ENCODE measurements around the gene RNF40. TPM values are rescaled to one million over a fixed set of nuclear protein-coding genes. Genes with fewer than 3 reads are reported as not detected.

The RNF40 gene
- total RNA-seq, 1 experiment from 2014 or later, result 57.9 TPM

DNA sequence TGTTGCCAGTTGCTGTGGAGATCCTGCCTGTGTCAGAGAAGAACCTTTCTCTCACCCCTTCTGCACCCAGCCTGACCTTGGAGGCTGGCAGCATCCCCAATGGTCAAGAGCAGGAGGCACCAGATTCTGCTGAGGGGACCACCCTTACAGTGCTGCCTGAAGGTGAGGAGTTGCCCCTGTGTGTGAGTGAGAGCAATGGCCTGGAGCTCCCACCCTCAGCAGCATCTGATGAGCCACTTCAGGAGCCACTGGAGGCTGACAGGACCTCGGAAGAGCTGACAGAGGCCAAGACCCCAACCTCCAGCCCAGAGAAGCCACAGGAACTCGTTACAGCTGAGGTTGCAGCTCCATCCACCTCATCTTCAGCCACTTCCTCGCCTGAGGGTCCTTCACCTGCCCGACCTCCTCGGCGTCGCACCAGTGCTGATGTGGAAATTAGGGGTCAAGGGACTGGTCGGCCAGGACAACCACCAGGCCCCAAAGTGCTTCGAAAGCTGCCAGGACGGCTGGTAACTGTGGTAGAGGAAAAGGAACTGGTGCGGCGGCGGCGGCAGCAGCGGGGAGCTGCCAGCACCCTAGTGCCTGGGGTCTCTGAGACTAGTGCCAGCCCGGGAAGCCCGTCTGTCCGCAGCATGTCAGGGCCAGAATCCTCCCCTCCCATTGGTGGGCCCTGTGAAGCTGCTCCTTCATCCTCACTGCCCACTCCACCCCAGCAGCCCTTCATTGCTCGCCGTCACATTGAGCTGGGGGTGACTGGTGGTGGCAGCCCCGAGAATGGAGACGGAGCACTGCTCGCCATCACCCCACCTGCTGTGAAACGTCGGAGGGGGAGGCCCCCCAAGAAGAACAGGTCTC, 24.1 kb upstream of the RNF40 start:
- Histone ChIP-seq H2AFZ (ENCODE audit: low read length) (no peak overlapping the region), H3K27ac (ENCODE audit: low read length) (no peak overlapping the region), H3K27me3 (ENCODE audit: low read length) (no peaks in the 10 kb centered on the region), H3K4me1 (ENCODE audit: low read length) (no peaks in the 10 kb centered on the region), H3K36me3 (ENCODE audit: insufficient read depth, low read length) (peaks cover 32% of the 10 kb centered on the region), H3K9ac (ENCODE audit: low read length) (no peak overlapping the region), H3K79me2 (ENCODE audit: low read length) (no peaks in the 10 kb centered on the region), H4K20me1 (ENCODE audit: insufficient read depth, low read depth, low read length) (0 out of 2 replicates have a peak, but pooled peaks cover 4% of the 10 kb centered on the region), H3K4me3 (ENCODE audit: low read length) (no peak overlapping the region), H3K4me2 (ENCODE audit: low read depth, low read length, poor library complexity, severe bottlenecking) (no peak overlapping the region), H3K9me2 (replicated peaks; ENCODE audit: insufficient read depth, low read length) (no peaks in the 10 kb centered on the region), H3K9me3 (ENCODE audit: low read length) (no peaks in the 10 kb centered on the region)
- no peak for DNase-seq

GRCh38 chr16:30738984-30739951, 22.9 kb upstream of the RNF40 start:
- Histone ChIP-seq H3K4me3 (ENCODE audit: low read length) (no peak overlapping the region), H3K9ac (ENCODE audit: low read length) (no peak overlapping the region), H3K79me2 (ENCODE audit: low read length) (no peaks in the 10 kb centered on the region), H3K27ac (ENCODE audit: low read length) (no peak overlapping the region), H3K27me3 (ENCODE audit: low read length) (no peaks in the 10 kb centered on the region), H4K20me1 (ENCODE audit: insufficient read depth, low read depth, low read length) (0 out of 2 replicates have a peak, but pooled peaks cover 4% of the 10 kb centered on the region), H3K9me2 (replicated peaks; ENCODE audit: insufficient read depth, low read length) (no peaks in the 10 kb centered on the region), H3K4me1 (ENCODE audit: low read length) (no peaks in the 10 kb centered on the region), H3K4me2 (ENCODE audit: low read depth, low read length, poor library complexity, severe bottlenecking) (no peak overlapping the region), H3K9me3 (ENCODE audit: low read length) (no peaks in the 10 kb centered on the region), H3K36me3 (ENCODE audit: insufficient read depth, low read length) (peaks cover 25% of the 10 kb centered on the region), H2AFZ (ENCODE audit: low read length) (no peak overlapping the region)
- no peak for DNase-seq

GRCh38 chr16:30740364-30741251, 21.5 kb upstream of the RNF40 start:
- 0 out of 2 replicates have a peak, but pooled peaks cover 4% of the 10 kb centered on the region for H4K20me1 ChIP-seq (ENCODE audit: insufficient read depth, low read depth, low read length)
- no peaks in the 10 kb centered on the region for H3K9me2 ChIP-seq (replicated peaks; ENCODE audit: insufficient read depth, low read length)
- peaks cover 23% of the 10 kb centered on the region for H3K36me3 ChIP-seq (ENCODE audit: insufficient read depth, low read length)
- H3K27ac ChIP-seq (ENCODE audit: low read length), result no peak overlapping the region
- no peak overlapping the region for H2AFZ ChIP-seq (ENCODE audit: low read length)
- no peak for DNase-seq
- H3K4me2 ChIP-seq (ENCODE audit: low read depth, low read length, poor library complexity, severe bottlenecking), result no peak overlapping the region
- H3K9ac ChIP-seq (ENCODE audit: low read length), result no peak overlapping the region
- no peaks in the 10 kb centered on the region for H3K27me3 ChIP-seq (ENCODE audit: low read length)
- H3K9me3 ChIP-seq (ENCODE audit: low read length), result no peaks in the 10 kb centered on the region
- no peaks in the 10 kb centered on the region for H3K79me2 ChIP-seq (ENCODE audit: low read length)
- H3K4me3 ChIP-seq (ENCODE audit: low read length), result no peak overlapping the region
- H3K4me1 ChIP-seq (ENCODE audit: low read length), result no peaks in the 10 kb centered on the region

DNA sequence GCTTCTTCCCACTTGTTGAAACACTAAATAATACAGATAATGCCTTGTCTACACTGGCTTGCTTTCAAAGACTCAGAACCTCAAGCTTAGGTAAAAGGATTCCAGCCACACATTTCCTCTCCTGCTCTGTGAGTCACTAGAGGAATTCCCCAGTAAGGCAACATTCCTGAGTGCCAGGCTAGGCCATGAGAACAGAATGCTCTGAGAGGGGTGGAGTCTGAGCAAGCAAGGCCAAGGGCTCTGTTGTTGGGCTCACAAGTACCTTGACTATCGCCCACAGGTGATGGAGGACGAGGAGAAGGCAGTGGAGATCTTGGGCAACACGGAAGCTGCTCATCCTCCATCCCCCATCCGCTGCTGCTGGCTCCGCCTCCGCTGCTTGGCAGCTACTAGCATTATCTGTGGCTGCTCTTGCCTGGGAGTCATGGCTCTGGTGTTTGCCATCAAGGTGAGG, 20.6 kb upstream of the RNF40 start:
- Histone ChIP-seq H3K9ac (ENCODE audit: low read length) (no peak overlapping the region), H3K9me2 (replicated peaks; ENCODE audit: insufficient read depth, low read length) (no peaks in the 10 kb centered on the region), H3K27ac (ENCODE audit: low read length) (no peak overlapping the region), H3K36me3 (ENCODE audit: insufficient read depth, low read length) (peaks cover 23% of the 10 kb centered on the region), H3K4me2 (ENCODE audit: low read depth, low read length, poor library complexity, severe bottlenecking) (no peak overlapping the region), H3K4me3 (ENCODE audit: low read length) (no peak overlapping the region), H3K9me3 (ENCODE audit: low read length) (no peaks in the 10 kb centered on the region), H3K27me3 (ENCODE audit: low read length) (no peaks in the 10 kb centered on the region), H3K4me1 (ENCODE audit: low read length) (no peaks in the 10 kb centered on the region), H4K20me1 (ENCODE audit: insufficient read depth, low read depth, low read length) (0 out of 2 replicates have a peak, but pooled peaks cover 4% of the 10 kb centered on the region), H3K79me2 (ENCODE audit: low read length) (no peaks in the 10 kb centered on the region), H2AFZ (ENCODE audit: low read length) (no peak overlapping the region)
- no peak for DNase-seq

DNA sequence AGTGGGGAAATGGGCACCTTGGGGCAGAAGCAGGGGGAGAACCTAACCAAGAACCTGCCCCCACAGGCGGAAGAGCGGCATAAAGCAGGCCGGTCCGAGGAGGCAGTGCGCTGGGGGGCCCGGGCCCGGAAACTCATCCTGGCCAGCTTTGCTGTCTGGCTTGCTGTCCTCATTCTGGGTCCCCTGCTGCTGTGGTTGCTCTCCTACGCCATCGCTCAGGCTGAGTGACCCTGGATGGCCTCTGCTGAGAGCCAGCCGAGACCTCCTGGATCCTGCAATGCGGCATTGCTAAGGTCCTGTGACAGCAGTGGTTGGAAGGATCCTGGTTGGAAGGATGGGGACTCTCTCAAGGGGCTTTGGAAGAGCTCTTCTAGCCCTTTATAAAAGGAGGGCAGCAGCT, 18.4 kb upstream of the RNF40 start:
- H4K20me1 ChIP-seq (ENCODE audit: insufficient read depth, low read depth, low read length), result 0 out of 2 replicates have a peak, but pooled peaks cover 4% of the 10 kb centered on the region

GRCh38 chr16:30744183-30744582, 17.9 kb upstream of the RNF40 start:
- no peaks in the 10 kb centered on the region for H3K9me3 ChIP-seq (ENCODE audit: low read length)
- H3K4me1 ChIP-seq (ENCODE audit: low read length), result peaks cover 8% of the 10 kb centered on the region
- H4K20me1 ChIP-seq (ENCODE audit: insufficient read depth, low read depth, low read length), result 0 out of 2 replicates have a peak, but pooled peaks cover 4% of the 10 kb centered on the region
- peaks cover 16% of the 10 kb centered on the region; the same call in 1 of the 2 replicates for H3K36me3 ChIP-seq (ENCODE audit: insufficient read depth, low read length)
- peaks cover 6% of the 10 kb centered on the region for H3K79me2 ChIP-seq (ENCODE audit: low read length)
- DNase-seq, result no peak
- H3K4me3 ChIP-seq (ENCODE audit: low read length), result no peak overlapping the region
- H3K4me2 ChIP-seq (ENCODE audit: low read depth, low read length, poor library complexity, severe bottlenecking), result no peak overlapping the region
- no peak overlapping the region for H2AFZ ChIP-seq (ENCODE audit: low read length)
- H3K27ac ChIP-seq (ENCODE audit: low read length), result no peak overlapping the region
- H3K9me2 ChIP-seq (replicated peaks; ENCODE audit: insufficient read depth, low read length), result no peaks in the 10 kb centered on the region
- no peak overlapping the region for H3K9ac ChIP-seq (ENCODE audit: low read length)
- H3K27me3 ChIP-seq (ENCODE audit: low read length), result no peaks in the 10 kb centered on the region

More for the DNA sequence above, 18.4 kb upstream of the RNF40 start:
- DNase-seq, result no peak
- Histone ChIP-seq H2AFZ (ENCODE audit: low read length) (no peak overlapping the region), H3K9ac (ENCODE audit: low read length) (no peak overlapping the region), H3K27me3 (ENCODE audit: low read length) (no peaks in the 10 kb centered on the region), H3K9me2 (replicated peaks; ENCODE audit: insufficient read depth, low read length) (no peaks in the 10 kb centered on the region), H3K4me3 (ENCODE audit: low read length) (no peak overlapping the region), H3K4me2 (ENCODE audit: low read depth, low read length, poor library complexity, severe bottlenecking) (no peak overlapping the region), H3K79me2 (ENCODE audit: low read length) (peaks cover 2% of the 10 kb centered on the region), H3K4me1 (ENCODE audit: low read length) (peaks cover 6% of the 10 kb centered on the region), H3K36me3 (ENCODE audit: insufficient read depth, low read length) (peaks cover 16% of the 10 kb centered on the region; the same call in 1 of the 2 replicates), H3K27ac (ENCODE audit: low read length) (no peak overlapping the region), H3K9me3 (ENCODE audit: low read length) (no peaks in the 10 kb centered on the region)

GRCh38 chr16:30745082-30745481, 17.0 kb upstream of the RNF40 start:
- H3K9me3 ChIP-seq (ENCODE audit: low read length), result no peaks in the 10 kb centered on the region
- H3K4me2 ChIP-seq (ENCODE audit: low read depth, low read length, poor library complexity, severe bottlenecking), result no peak overlapping the region
- no peak overlapping the region for H3K27ac ChIP-seq (ENCODE audit: low read length)
- no peaks in the 10 kb centered on the region for H3K27me3 ChIP-seq (ENCODE audit: low read length)
- peaks cover 15% of the 10 kb centered on the region for H3K4me1 ChIP-seq (ENCODE audit: low read length)
- no peak overlapping the region for H3K4me3 ChIP-seq (ENCODE audit: low read length)
- no peak overlapping the region for H3K9ac ChIP-seq (ENCODE audit: low read length)
- no peak for DNase-seq
- peaks cover 16% of the 10 kb centered on the region; the same call in 1 of the 2 replicates for H3K36me3 ChIP-seq (ENCODE audit: insufficient read depth, low read length)
- H3K79me2 ChIP-seq (ENCODE audit: low read length), result peaks cover 15% of the 10 kb centered on the region
- no peaks in the 10 kb centered on the region for H3K9me2 ChIP-seq (replicated peaks; ENCODE audit: insufficient read depth, low read length)
- H4K20me1 ChIP-seq (ENCODE audit: insufficient read depth, low read depth, low read length), result 0 out of 2 replicates have a peak, but pooled peaks cover 8% of the 10 kb centered on the region
- H2AFZ ChIP-seq (ENCODE audit: low read length), result no peak overlapping the region
